Mesendoderm (in vitro differentiated cells): ENCODE measurements around the gene DAB1.

Source experiments
- DNase-seq: peaks from one replicate; pipeline ENCODE4 v3.0.0; 2013
- H2AK5ac ChIP-seq: 2 replicates; pipeline ENCODE4 v1.6.1; 2013; ENCODE audit warnings: low read length, inconsistent platforms
- H2BK120ac ChIP-seq: 2 replicates; pipeline ENCODE4 v1.6.1; 2013; ENCODE audit warnings: low read depth, mild to moderate bottlenecking, low read length, moderate library complexity, mixed read lengths
- H2BK15ac ChIP-seq: replicated peaks from 2 replicates; pipeline ENCODE4 v1.6.1; 2013; ENCODE audit warnings: low read depth, mild to moderate bottlenecking, moderate library complexity
- H2BK5ac ChIP-seq: 2 replicates; pipeline ENCODE4 v1.6.1; 2013; ENCODE audit warnings: low read length, inconsistent platforms
- H3K18ac ChIP-seq: 2 replicates; pipeline ENCODE4 v1.6.1; 2013; ENCODE audit warnings: mild to moderate bottlenecking, low read length, mixed read lengths
- H3K23ac ChIP-seq: one replicate; pipeline ENCODE4 v1.6.1; 2013; ENCODE audit warnings: low read length
- H3K27ac ChIP-seq: 2 replicates; pipeline ENCODE4 v1.5.1; 2013; ENCODE audit warnings: low read depth, mild to moderate bottlenecking, inconsistent platforms, low read length, moderate library complexity
- H3K27me3 ChIP-seq: 2 replicates; pipeline ENCODE4 v1.6.1; 2013; ENCODE audit warnings: low read length, control low read depth, mild to moderate bottlenecking, inconsistent platforms; ENCODE audit not compliant: insufficient read depth, poor library complexity
- H3K36me3 ChIP-seq: 2 replicates; pipeline ENCODE4 v1.6.1; 2013; ENCODE audit warnings: low read length, inconsistent platforms; ENCODE audit not compliant: control insufficient read depth, insufficient read depth
- H3K4ac ChIP-seq: one replicate; pipeline ENCODE4 v1.6.1; 2013; ENCODE audit warnings: low read depth, mild to moderate bottlenecking, low read length, moderate library complexity
- H3K4me1 ChIP-seq: 2 replicates; pipeline ENCODE4 v1.6.1; 2013; ENCODE audit warnings: low read depth, low read length, inconsistent platforms; ENCODE audit not compliant: control insufficient read depth
- H3K4me2 ChIP-seq: 2 replicates; pipeline ENCODE4 v1.6.1; 2013; ENCODE audit warnings: low read length
- H3K4me3 ChIP-seq: 2 replicates; pipeline ENCODE4 v1.5.1; 2013; ENCODE audit warnings: mild to moderate bottlenecking, low read length
- H3K56ac ChIP-seq: one replicate; pipeline ENCODE4 v1.6.1; 2013; ENCODE audit warnings: low read length
- H3K79me1 ChIP-seq: 2 replicates; pipeline ENCODE4 v1.6.1; 2013; ENCODE audit warnings: low read length, inconsistent platforms
- H3K79me2 ChIP-seq: 2 replicates; pipeline ENCODE4 v1.6.1; 2013; ENCODE audit warnings: mild to moderate bottlenecking, low read length; ENCODE audit not compliant: control insufficient read depth, insufficient read depth
- H3K9ac ChIP-seq: 2 replicates; pipeline ENCODE4 v1.6.1; 2013; ENCODE audit warnings: low read length, inconsistent platforms
- H4K5ac ChIP-seq: one replicate; pipeline ENCODE4 v1.6.1; 2013; ENCODE audit warnings: low read length
- H4K8ac ChIP-seq: one replicate; pipeline ENCODE4 v1.6.1; 2013; ENCODE audit warnings: low read depth, mild to moderate bottlenecking, control low read depth, low read length, moderate library complexity
- WGBS: extraction: QIAGEN DNeasy Blood & Tissue Kit; methylation state at CpG from one replicate; pipeline ENCODE4 v1.1.7; 2013; ENCODE audit warnings: low lambda C conversion rate, missing lambda C conversion rate; ENCODE audit not compliant: insufficient coverage; ENCODE audit errors: extremely low coverage; 5-methylcytosine and 5-hydroxymethylcytosine counted together

DAB1 gene

GRCh38 chr1:56973923-56974742, 449.7 kb downstream of the DAB1 start:
- H4K5ac ChIP-seq: no peak overlapping the region
- H3K36me3 ChIP-seq: no peaks in the 10 kb centered on the region
- H3K79me2 ChIP-seq: no peaks in the 10 kb centered on the region
- H3K18ac ChIP-seq: no peak overlapping the region
- H3K4ac ChIP-seq: no peak overlapping the region
- H3K56ac ChIP-seq: no peak overlapping the region
- no CpG with 5 or more reads among the region's 5 CpGs for WGBS
- H3K79me1 ChIP-seq: no peaks in the 10 kb centered on the region
- no peak overlapping the region for H2AK5ac ChIP-seq
- no peaks in the 10 kb centered on the region for H3K27me3 ChIP-seq
- H3K4me3 ChIP-seq: no peak overlapping the region
- no peaks in the 10 kb centered on the region for H3K4me1 ChIP-seq
- H2BK5ac ChIP-seq: no peak overlapping the region
- DNase-seq: no peak
- H4K8ac ChIP-seq: no peak overlapping the region
- no peak overlapping the region for H3K27ac ChIP-seq
- H2BK120ac ChIP-seq: no peak overlapping the region
- no peak overlapping the region for H3K4me2 ChIP-seq
- H2BK15ac ChIP-seq: no peak overlapping the region
- no peak overlapping the region for H3K9ac ChIP-seq
- H3K23ac ChIP-seq: no peak overlapping the region

GRCh38 chr1:56972976-56973375, 450.9 kb downstream of the DAB1 start:
- no peaks in the 10 kb centered on the region for H3K36me3 ChIP-seq
- H2AK5ac ChIP-seq: no peak overlapping the region
- H3K9ac ChIP-seq: no peak overlapping the region
- no CpG with 5 or more reads among the region's 1 CpG for WGBS
- no peak overlapping the region for H2BK5ac ChIP-seq
- no peak for DNase-seq
- H3K56ac ChIP-seq: no peak overlapping the region
- no peak overlapping the region for H3K18ac ChIP-seq
- no peak overlapping the region for H3K4ac ChIP-seq
- no peak overlapping the region for H4K5ac ChIP-seq
- no peak overlapping the region for H3K23ac ChIP-seq
- H4K8ac ChIP-seq: no peak overlapping the region
- H3K27me3 ChIP-seq: no peaks in the 10 kb centered on the region
- no peak overlapping the region for H3K27ac ChIP-seq
- H2BK15ac ChIP-seq: no peak overlapping the region
- no peaks in the 10 kb centered on the region for H3K4me1 ChIP-seq
- H3K79me1 ChIP-seq: no peaks in the 10 kb centered on the region
- no peak overlapping the region for H3K4me2 ChIP-seq
- no peaks in the 10 kb centered on the region for H3K79me2 ChIP-seq
- H2BK120ac ChIP-seq: no peak overlapping the region
- H3K4me3 ChIP-seq: no peak overlapping the region

GRCh38 chr1:56970280-56970679, 453.6 kb downstream of the DAB1 start:
- WGBS: no CpG with 5 or more reads among the region's 1 CpG
- no peaks in the 10 kb centered on the region for H3K79me2 ChIP-seq

GRCh38 chr1:56968878-56969495, 454.9 kb downstream of the DAB1 start:
- Histone ChIP-seq H2BK120ac (no peak overlapping the region), H4K5ac (no peak overlapping the region), H3K27ac (no peak overlapping the region), H3K9ac (no peak overlapping the region), H3K4ac (no peak overlapping the region), H2BK5ac (no peak overlapping the region), H3K27me3 (no peaks in the 10 kb centered on the region), H3K79me2 (no peaks in the 10 kb centered on the region), H3K4me2 (no peak overlapping the region), H3K23ac (no peak overlapping the region), H3K36me3 (no peaks in the 10 kb centered on the region), H3K4me3 (no peak overlapping the region), H3K4me1 (no peaks in the 10 kb centered on the region), H2AK5ac (peak overlapping the region; percentile 10), H4K8ac (no peak overlapping the region), H3K56ac (no peak overlapping the region), H3K79me1 (no peaks in the 10 kb centered on the region), H2BK15ac (no peak overlapping the region), H3K18ac (no peak overlapping the region)
- WGBS: no CpG with 5 or more reads among the region's 2 CpGs
- DNase-seq: no peak

More at GRCh38 chr1:56970280-56970679, 453.6 kb downstream of the DAB1 start:
- Histone ChIP-seq H4K5ac (no peak overlapping the region), H3K36me3 (no peaks in the 10 kb centered on the region), H3K4me1 (no peaks in the 10 kb centered on the region), H3K79me1 (no peaks in the 10 kb centered on the region), H3K27me3 (no peaks in the 10 kb centered on the region), H3K4ac (no peak overlapping the region), H3K18ac (no peak overlapping the region), H4K8ac (no peak overlapping the region), H2AK5ac (no peak overlapping the region), H3K27ac (no peak overlapping the region), H2BK120ac (no peak overlapping the region), H3K9ac (no peak overlapping the region), H2BK5ac (no peak overlapping the region), H2BK15ac (no peak overlapping the region), H3K56ac (no peak overlapping the region), H3K4me2 (no peak overlapping the region), H3K4me3 (no peak overlapping the region), H3K23ac (no peak overlapping the region)
- no peak for DNase-seq

GRCh38 chr1:56967900-56968832, 455.7 kb downstream of the DAB1 start:
- Histone ChIP-seq H4K5ac (no peak overlapping the region), H3K27me3 (no peaks in the 10 kb centered on the region), H2BK120ac (no peak overlapping the region), H2BK15ac (no peak overlapping the region), H3K79me2 (no peaks in the 10 kb centered on the region), H3K4me3 (no peak overlapping the region), H3K4me2 (no peak overlapping the region), H4K8ac (no peak overlapping the region), H3K23ac (no peak overlapping the region), H3K27ac (no peak overlapping the region), H2BK5ac (no peak overlapping the region), H3K36me3 (no peaks in the 10 kb centered on the region), H3K56ac (no peak overlapping the region), H3K18ac (no peak overlapping the region), H3K9ac (no peak overlapping the region), H3K4ac (no peak overlapping the region), H2AK5ac (no peak overlapping the region), H3K79me1 (no peaks in the 10 kb centered on the region), H3K4me1 (no peaks in the 10 kb centered on the region)
- no CpG with 5 or more reads among the region's 15 CpGs for WGBS
- DNase-seq: peak; percentile 55
